Aorta (tissue), 5 donors: ENCODE data around the gene SLC30A9. TPM values are rescaled to one million over a fixed set of nuclear protein-coding genes. Genes with fewer than 3 reads are reported as not detected.

Experiments
- ATAC-seq: fragments of 200-7000 bp; cut with Tn5 transposase; one replicate; pipeline ENCODE4 v1.9.1; 2022; ENCODE audit warnings: moderate library complexity; ENCODE audit not compliant: low FRiP score
- DNase-seq, 2 donors: peaks; one replicate each; pipeline ENCODE4 v3.0.0-alpha.2; 2020
- H3K27ac ChIP-seq, 2 donors: one replicate each; pipeline ENCODE4 v1.5.1; 2013; ENCODE audit warnings: low read length in 2 of 2, mild to moderate bottlenecking in 2 of 2, moderate library complexity in 2 of 2, control low read depth in 1 of 2, inconsistent platforms in 1 of 2, low read depth in 1 of 2
- H3K27me3 ChIP-seq, 2 donors: one replicate each; pipeline ENCODE4 v1.6.1; 2013; ENCODE audit warnings: control low read depth in 1 of 2, low read length in 1 of 2, mild to moderate bottlenecking in 1 of 2, moderate library complexity in 1 of 2; ENCODE audit not compliant: insufficient read depth in 2 of 2, control insufficient read depth in 1 of 2
- H3K36me3 ChIP-seq, 2 donors: one replicate each; pipeline ENCODE4 v1.6.1; 2013; ENCODE audit warnings: control low read depth in 1 of 2, low read length in 1 of 2, mild to moderate bottlenecking in 1 of 2; ENCODE audit not compliant: insufficient read depth in 2 of 2, control insufficient read depth in 1 of 2
- H3K4me1 ChIP-seq, 2 donors: one replicate each; pipeline ENCODE4 v1.6.1; 2013; ENCODE audit warnings: low read length in 2 of 2, control low read depth in 1 of 2, mild to moderate bottlenecking in 1 of 2, moderate library complexity in 1 of 2; ENCODE audit not compliant: insufficient read depth in 2 of 2, control insufficient read depth in 1 of 2
- H3K4me3 ChIP-seq, 2 donors: one replicate each; pipeline ENCODE4 v1.5.1; 2013; ENCODE audit warnings: low read length in 2 of 2, control low read depth in 1 of 2, mild to moderate bottlenecking in 1 of 2
- H3K9me3 ChIP-seq: one replicate; pipeline ENCODE4 v1.6.1; 2013; ENCODE audit warnings: mild to moderate bottlenecking, low read length; ENCODE audit not compliant: control insufficient read depth
- WGBS, 2 donors: extraction: QIAGEN DNeasy Blood & Tissue Kit; methylation state at CpG; one replicate each; pipeline ENCODE4 v1.1.7; 2013; 5-methylcytosine and 5-hydroxymethylcytosine counted together
- intact Hi-C, 2 donors: fragments of 100-400 bp; cut with DNase I; formaldehyde crosslinking; loops; one replicate each; pipeline versions ENCODE4 v1.14.2 to v1.15.0; 2022
- polyA plus RNA-seq, 2 donors: library from polyadenylated mRNA; stranded (reverse); fragments of 200-250 nt; gene quantifications; one replicate each; pipeline ENCODE4 v1.2.3, GENCODE V29; 2013
- total RNA-seq, 2 donors: library from RNA; stranded (reverse); fragmentation: NEBNext Ultra II Directional; extraction: Animal tissue kit (Norgen Biotek cat#: 25700); gene quantifications; one replicate each; pipeline ENCODE4 v1.2.1, GENCODE V29; 2021
- donor health status: healthy with polysubstance abuse.
- donor health status: Bipolar disorder and iron deficiency.
- donor health status: DM: no; HTN: no; CAD: no.
- donor health status: DM: no; HTN: no; CAD: no.
- donor health status: DM: yes; HTN: yes; CAD: no.

Gene SLC30A9
- total and polyA plus RNA-seq, 4 donors: 17.0 to 40.0 (median 27.7) TPM

DNA sequence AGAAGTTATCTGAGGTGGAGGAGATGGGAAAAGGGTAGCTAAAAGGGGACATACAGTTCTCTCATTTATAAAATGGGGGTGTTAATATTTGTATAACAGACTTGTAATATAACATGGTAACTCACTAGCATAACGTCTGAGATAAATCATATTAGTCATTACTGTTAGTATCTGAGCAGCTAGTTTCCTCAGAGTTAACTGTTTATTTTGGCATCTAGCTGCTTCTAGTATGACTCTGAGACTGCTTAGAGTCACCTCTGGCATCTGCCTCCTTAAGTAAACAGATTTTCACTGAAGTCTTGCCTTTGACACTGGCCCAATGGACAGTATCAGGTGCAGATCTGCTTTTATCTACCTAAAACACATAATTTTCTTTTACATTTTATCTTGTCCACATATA, 58.1 kb downstream of the SLC30A9 start:
- Histone ChIP-seq H3K9me3 (no peaks in the 10 kb centered on the region), H3K27ac (no peak overlapping the region), H3K4me1 (no peaks in the 10 kb centered on the region), H3K27me3 (no peaks in the 10 kb centered on the region), H3K36me3 (no peaks in the 10 kb centered on the region), H3K4me3 (no peak overlapping the region)
- intact Hi-C loops: no loop called here
- DNase-seq (no peak), ATAC-seq (peak; percentile 22)
- 0 to 6% methylated on average over 1 of the region's 1 CpG for WGBS, 2 donors

DNA sequence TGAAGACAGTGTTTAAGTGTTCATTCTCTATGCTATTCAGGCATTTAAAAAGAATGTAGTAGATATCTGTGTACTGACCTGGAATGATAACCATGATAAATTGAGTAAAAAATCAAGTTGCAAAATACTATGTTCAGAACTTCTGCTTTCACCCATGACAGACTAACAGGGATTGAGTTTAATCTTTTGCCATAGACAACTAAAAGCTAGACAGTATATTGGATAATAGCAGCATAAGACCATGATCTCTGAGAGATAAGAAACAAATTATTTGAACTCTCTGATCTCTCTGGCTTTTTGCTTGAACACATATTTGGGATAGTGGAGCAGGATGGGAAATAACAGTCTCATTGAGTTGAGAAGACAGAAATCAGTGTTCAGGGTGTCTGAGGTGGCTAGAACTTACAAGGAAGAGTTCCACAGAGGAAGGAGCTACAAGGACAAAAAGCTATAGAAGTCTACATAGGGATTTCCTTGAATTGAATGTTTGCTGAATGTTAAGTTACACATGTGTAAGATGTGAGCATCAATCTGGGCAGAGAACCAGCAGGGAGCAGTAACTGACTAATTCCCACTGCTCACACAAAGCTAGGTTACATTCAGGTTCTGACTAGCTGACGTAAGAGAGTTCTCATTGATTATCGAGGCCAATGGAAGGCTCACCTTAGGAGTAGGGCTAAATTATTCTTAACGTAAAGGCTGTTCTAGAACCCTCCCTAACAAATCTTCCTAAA, 60.4 kb downstream of the SLC30A9 start:
- Histone ChIP-seq H3K9me3 (no peaks in the 10 kb centered on the region), H3K27me3 (no peaks in the 10 kb centered on the region), H3K36me3 (no peaks in the 10 kb centered on the region), H3K4me3 (no peak overlapping the region), H3K27ac (no peak overlapping the region), H3K4me1 (no peaks in the 10 kb centered on the region)
- no peak for ATAC-seq
- no peak for DNase-seq
- WGBS, 2 donors: 93 to 94% methylated on average over 3 of the region's 3 CpGs
- intact Hi-C loops: no loop called here

DNA sequence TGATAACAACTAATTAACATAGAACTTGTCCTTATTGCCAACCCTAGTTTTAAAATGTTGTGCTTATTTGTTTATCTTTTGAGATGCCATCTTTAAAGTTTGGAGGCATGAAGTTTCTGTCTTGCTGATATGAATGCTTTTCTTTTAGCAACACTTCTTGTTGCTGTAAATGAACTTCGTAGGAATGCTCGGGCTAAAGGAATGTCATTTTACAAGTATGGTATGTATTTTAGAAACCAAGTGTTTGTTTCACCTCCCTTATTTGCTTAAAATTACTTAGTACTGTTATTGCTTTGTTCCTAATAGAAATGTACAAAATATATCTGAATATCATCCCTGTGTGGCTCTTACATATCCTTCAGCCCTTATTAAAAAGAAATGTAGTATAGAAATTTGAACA, 76.1 kb downstream of the SLC30A9 start:
- H3K27ac ChIP-seq: no peak overlapping the region
- intact Hi-C loops: no loop called here
- no peaks in the 10 kb centered on the region for H3K27me3 ChIP-seq
- H3K36me3 ChIP-seq: peaks cover 4 to 6% of the 10 kb centered on the region in 2 donors
- no peaks in the 10 kb centered on the region for H3K4me1 ChIP-seq
- H3K9me3 ChIP-seq: no peaks in the 10 kb centered on the region
- ATAC-seq (no peak), DNase-seq (no peak)
- H3K4me3 ChIP-seq: no peak overlapping the region
- WGBS, 2 donors: 70 to 72% methylated on average over 2 of the region's 2 CpGs

DNA sequence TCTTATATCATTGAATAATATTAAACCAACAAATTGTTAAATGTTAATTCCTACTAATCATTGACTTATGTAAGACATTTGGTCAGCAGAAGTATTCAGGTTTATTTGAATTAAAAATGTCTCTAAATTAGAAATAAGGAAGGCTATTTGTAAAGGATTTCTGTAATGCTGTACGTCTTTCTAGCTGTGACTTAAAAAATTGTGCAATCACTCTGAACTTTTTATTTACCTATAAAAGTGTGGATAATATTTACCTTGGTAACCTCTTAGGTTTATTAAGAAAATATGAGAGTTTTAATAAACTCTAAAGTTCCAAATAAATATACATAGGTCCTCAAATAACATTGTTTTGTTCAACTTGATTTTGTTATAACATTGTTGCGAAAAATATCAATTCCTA, 76.9 kb downstream of the SLC30A9 start:
- Histone ChIP-seq H3K4me3 (no peak overlapping the region), H3K9me3 (no peaks in the 10 kb centered on the region), H3K4me1 (no peaks in the 10 kb centered on the region), H3K27me3 (no peaks in the 10 kb centered on the region), H3K36me3 (peaks cover 4 to 6% of the 10 kb centered on the region in 2 donors), H3K27ac (no peak overlapping the region)
- DNase-seq (no peak), ATAC-seq (no peak)
- intact Hi-C loops: no loop called here
- WGBS, 2 donors: 49% methylated on average over 2 of the region's 2 CpGs

DNA sequence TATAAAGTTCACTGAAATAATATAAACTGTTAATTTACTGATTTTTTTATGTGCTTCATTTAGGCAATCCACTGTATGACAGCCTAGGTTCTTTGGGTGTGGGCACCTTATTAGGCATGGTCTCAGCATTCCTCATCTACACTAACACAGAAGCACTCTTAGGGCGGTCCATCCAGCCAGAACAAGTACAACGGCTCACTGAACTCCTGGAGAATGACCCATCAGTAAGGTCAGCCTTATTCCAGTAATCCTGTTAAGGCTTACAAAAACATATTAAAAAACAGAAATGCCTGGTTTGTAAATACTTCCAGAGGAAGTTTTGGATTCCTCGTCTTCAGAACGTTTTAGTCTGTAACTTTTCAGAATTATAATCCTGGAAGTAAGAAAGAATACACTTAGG, 80.1 kb downstream of the SLC30A9 start:
- Histone ChIP-seq H3K27me3 (no peaks in the 10 kb centered on the region), H3K4me1 (no peaks in the 10 kb centered on the region), H3K36me3 (peaks cover 0 to 6% of the 10 kb centered on the region in 2 donors), H3K27ac (no peak overlapping the region), H3K4me3 (no peak overlapping the region), H3K9me3 (no peaks in the 10 kb centered on the region)
- DNase-seq: no peak
- no peak for ATAC-seq
- intact Hi-C loops: no loop called here
- 82 to 83% methylated on average over 4 of the region's 4 CpGs for WGBS, 2 donors

DNA sequence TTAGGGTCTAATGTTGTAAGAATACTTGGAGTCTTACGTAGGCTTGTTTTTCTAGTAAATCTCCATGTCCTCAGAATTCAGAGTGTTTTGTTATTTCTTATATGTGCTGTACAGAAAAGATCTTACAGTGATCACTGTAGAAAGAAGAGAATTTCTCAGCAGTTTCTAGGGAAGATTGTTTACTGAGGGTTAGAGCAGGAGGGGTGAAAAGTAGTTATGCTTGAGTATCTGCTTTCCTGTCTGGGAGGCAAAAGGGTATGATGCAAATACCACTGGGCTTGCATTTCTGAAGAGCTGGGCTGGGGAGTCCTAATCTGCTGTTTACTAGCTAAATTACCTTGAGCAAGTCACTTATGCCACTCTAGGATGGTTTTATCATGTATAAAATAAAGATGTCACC, 84.0 kb downstream of the SLC30A9 start:
- H3K27me3 ChIP-seq: no peaks in the 10 kb centered on the region
- no peak for DNase-seq
- intact Hi-C loops: no loop called here
- 79 to 80% methylated on average over 1 of the region's 1 CpG for WGBS, 2 donors
- ATAC-seq: no peak
- no peak overlapping the region for H3K4me3 ChIP-seq
- no peaks in the 10 kb centered on the region for H3K4me1 ChIP-seq
- no peak overlapping the region for H3K27ac ChIP-seq
- peaks cover 0 to 6% of the 10 kb centered on the region in 2 donors for H3K36me3 ChIP-seq
- H3K9me3 ChIP-seq: no peaks in the 10 kb centered on the region

DNA sequence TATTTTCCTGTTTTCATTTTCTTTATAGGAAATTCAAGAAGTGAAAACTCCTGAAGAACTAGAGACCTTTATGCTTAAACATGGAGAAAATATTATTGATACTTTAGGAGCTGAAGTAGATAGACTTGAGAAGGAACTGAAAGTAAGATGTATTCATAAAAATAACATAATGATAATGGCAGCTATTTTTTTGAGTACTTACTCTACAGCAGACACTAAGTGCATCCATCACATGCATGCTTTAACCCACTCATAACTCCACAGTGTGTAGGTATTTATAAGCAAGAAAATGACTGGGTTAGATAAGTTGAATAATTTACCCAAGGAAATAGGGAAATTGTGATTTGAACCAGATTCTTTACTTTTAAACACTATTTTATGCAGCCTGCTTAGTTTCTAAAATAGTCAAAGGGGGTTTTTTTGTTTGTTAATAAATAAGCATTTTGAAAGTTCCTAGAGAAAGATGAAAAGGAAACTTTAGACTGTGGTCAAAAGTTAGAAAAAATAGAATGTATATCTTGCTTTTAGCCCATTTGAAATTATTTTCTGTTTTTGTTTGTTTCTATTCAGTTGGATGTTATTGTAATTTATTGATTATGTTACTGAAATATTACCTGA, 88.0 kb downstream of the SLC30A9 start:
- Histone ChIP-seq H3K27me3 (no peaks in the 10 kb centered on the region), H3K4me3 (no peak overlapping the region), H3K27ac (no peak overlapping the region), H3K36me3 (peaks cover 0 to 4% of the 10 kb centered on the region in 2 donors), H3K4me1 (no peaks in the 10 kb centered on the region), H3K9me3 (no peaks in the 10 kb centered on the region)
- intact Hi-C loops: no loop called here
- no peak for DNase-seq
- no peak for ATAC-seq

DNA sequence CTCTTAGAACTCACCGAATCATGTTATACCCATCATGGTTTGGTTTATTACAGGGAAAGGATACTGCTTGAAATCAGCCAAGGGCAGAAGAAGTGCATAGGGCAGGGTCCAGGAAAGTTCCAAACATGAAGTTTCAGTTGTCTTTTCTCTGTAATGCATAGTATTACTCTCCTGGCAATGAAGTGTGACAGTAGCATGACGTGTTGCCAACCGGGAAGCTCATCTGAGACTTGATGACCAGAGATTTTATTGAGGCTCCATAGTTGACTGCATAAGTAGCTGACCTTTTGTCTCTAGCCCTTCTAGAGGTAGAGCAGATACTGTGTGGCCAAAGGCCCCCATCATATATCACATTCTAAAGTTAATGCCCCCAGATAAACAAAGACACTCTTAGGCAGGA, 90.0 kb downstream of the SLC30A9 start:
- ATAC-seq (no peak), DNase-seq (no peak)
- H3K27me3 ChIP-seq: no peaks in the 10 kb centered on the region
- intact Hi-C loops: no loop called here
- H3K27ac ChIP-seq: no peak overlapping the region
- H3K9me3 ChIP-seq: no peaks in the 10 kb centered on the region
- H3K4me1 ChIP-seq: peaks cover 0 to 3% of the 10 kb centered on the region in 2 donors
- 96% methylated on average over 3 of the region's 3 CpGs for WGBS, 2 donors
- H3K36me3 ChIP-seq: peaks cover 0 to 2% of the 10 kb centered on the region in 2 donors
- no peak overlapping the region for H3K4me3 ChIP-seq

DNA sequence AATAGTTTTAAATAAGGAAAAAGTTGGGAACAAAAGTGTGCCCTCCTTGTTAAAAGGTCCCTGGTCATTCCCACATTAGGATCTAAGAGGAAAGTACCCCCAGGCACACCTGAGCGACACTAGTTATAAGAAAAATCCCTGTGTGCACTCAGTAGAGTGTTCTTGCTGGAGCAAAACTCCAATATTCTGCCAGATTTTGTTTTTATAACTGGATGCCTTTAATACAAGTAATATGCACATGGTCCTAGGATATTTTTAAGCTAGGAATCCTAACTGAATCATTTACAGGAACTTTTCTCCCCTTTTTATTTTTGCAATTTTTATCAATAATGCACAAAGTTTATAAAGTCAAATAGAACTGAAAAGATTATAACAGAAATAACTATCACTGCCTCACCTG, 93.5 kb downstream of the SLC30A9 start:
- peaks cover 0 to 2% of the 10 kb centered on the region in 2 donors for H3K36me3 ChIP-seq
- 43 to 49% methylated on average over 1 of the region's 1 CpG for WGBS, 2 donors

More for the DNA sequence above, 93.5 kb downstream of the SLC30A9 start:
- ATAC-seq: no peak
- no peak overlapping the region for H3K4me3 ChIP-seq
- no peaks in the 10 kb centered on the region for H3K27me3 ChIP-seq
- intact Hi-C loops: no loop called here
- no peaks in the 10 kb centered on the region for H3K9me3 ChIP-seq
- H3K4me1 ChIP-seq: peaks cover 0 to 3% of the 10 kb centered on the region in 2 donors
- no peak for DNase-seq
- no peak overlapping the region for H3K27ac ChIP-seq
